Activated CD8-positive, alpha-beta memory T cell treated with anti-CD3 and anti-CD28 coated beads, Interleukin-2, amount 10 ng/mL, durations not matched to agents 7 days and 5 days (primary cell): ENCODE data around the gene ZNF561. TPM values are rescaled to one million over a fixed set of nuclear protein-coding genes. Genes with fewer than 3 reads are reported as not detected.
"Not testable (repeated sequence)": the region's sequence is repeated elsewhere in the genome, so short reads cannot be mapped to it uniquely, and the experiment has no call there.

Experiments used
- ATAC-seq: fragments of 150-1000 bp; cut with Tn5 transposase; one replicate; pipeline ENCODE4 v1.10.0; 2021; ENCODE audit warnings: moderate library complexity
- CTCF ChIA-PET: fragments of 350-600 bp; sonication (Branson Sonifier 250); formaldehyde crosslinking; loops from one replicate; lab custom pipeline; 2021; ENCODE audit warnings: antibody characterized with exemption; lab: Charles Lee
- DNase-seq: peaks from one replicate; pipeline ENCODE4 v3.0.0-alpha.2; 2020
- H3K27ac Mint-ChIP-seq: one replicate; pipeline ENCODE4 v1.8.0; 2021; ENCODE audit warnings: mild to moderate bottlenecking, mixed read lengths
- H3K27me3 Mint-ChIP-seq: one replicate; pipeline ENCODE4 v1.8.0; 2021; ENCODE audit warnings: mixed read lengths
- H3K36me3 Mint-ChIP-seq: one replicate; pipeline ENCODE4 v1.8.0; 2021; ENCODE audit warnings: mild to moderate bottlenecking, mixed read lengths
- H3K4me1 Mint-ChIP-seq: one replicate; pipeline ENCODE4 v1.8.0; 2021; ENCODE audit warnings: mixed read lengths
- H3K4me3 Mint-ChIP-seq: one replicate; pipeline ENCODE4 v1.8.0; 2021; ENCODE audit warnings: mild to moderate bottlenecking, moderate library complexity, mixed read lengths
- H3K9me3 Mint-ChIP-seq: one replicate; pipeline ENCODE4 v1.8.0; 2022; ENCODE audit warnings: low read depth, mixed read lengths
- total RNA-seq, 2 experiments: library from RNA; stranded (reverse); gene quantifications; one replicate each; pipeline ENCODE4 v1.2.3, GENCODE V29; 2021

ZNF561 gene
- 10 to 100 TPM; 23.0 to 30.8 TPM for total RNA-seq

DNA sequence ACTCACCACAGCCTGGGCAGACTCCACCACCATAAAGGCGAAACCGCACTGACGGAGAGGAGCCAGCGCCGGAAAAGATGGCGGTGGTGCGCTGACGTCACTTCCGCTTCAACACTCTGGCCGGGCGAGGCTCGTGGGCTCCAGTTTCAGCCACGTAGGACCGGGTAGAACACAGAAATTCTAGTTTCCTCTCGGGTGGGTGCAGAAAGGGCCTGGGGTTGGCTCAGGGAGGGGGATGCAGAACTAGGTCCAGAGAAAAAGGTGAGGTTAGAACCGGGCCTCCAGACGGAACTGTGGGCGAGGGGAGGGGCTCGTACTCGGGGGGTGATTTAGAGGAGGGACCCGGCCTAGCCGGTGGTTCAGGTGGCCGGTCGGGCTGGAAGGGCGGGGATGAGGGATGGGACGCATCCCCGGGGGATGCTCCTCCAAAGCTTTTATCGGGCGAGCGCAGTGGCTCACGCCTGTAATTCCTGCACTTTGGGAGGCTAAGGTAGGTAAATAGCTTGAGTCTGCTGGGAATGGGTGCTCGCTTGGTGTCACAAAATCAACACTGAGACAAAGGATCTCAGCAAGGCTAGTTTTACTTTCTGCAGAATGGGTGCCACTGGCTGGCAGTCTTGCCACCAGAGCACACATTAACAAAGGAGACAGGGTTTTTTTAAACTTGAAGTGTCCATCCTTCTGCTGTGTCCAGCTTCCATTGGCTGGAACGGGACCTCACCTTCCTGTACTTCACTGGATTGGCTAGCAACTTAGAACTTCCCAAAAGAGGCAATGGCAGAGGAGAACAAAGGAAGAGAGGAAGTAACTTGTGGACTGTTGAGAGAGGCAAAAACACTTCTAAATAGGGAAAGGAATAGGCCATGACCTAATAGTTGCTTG lies at the start of gene ZNF561:
Gene ZNF561 (minus strand): TSS at position 77 of the 882 bp plus-strand sequence. CDS start 1,776 bp downstream, outside the sequence.
- ATAC-seq (peak; percentile 90), DNase-seq (peak; percentile 92)
- Mint-ChIP-seq H3K27ac (peak within 1 kb of the TSS; percentile 99), H3K4me1 (peaks cover 27% of the 10 kb centered on the region), H3K9me3 (peaks cover 2% of the 10 kb centered on the region), H3K27me3 (no peaks in the 10 kb centered on the region), H3K4me3 (peak within 1 kb of the TSS; percentile 99), H3K36me3 (peaks cover 39% of the 10 kb centered on the region)
- CTCF ChIA-PET, result interaction anchor here (1.0 to 2.1 kb wide), 6 partner anchors 35 to 186 kb away, joined by 3 to 10 read pairs (median 4); partner anchors contain the start of genes ZNF266 and ZNF846

DNA sequence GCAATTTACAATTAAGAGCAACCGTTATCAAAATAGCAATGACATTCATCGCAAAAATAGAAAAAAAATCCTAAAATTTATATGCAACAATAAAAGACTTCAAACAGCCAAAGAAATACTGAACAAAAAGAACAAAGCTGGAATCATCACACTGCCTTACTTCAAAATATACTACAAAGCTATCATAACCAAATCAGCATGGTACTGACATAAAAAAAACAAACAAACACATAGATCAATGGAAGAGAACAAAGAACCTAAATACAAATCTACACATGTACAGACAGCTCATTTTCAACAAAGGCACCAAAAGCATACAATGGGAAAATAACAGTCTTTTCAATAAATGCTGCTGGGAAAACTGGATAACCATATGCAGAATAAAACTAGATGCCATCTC lies 47.5 kb upstream of the ZNF561 start:
- no peaks in the 10 kb centered on the region for H3K27me3 Mint-ChIP-seq
- peaks cover 50% of the 10 kb centered on the region for H3K9me3 Mint-ChIP-seq
- CTCF ChIA-PET, result no interaction called here
- no peak for ATAC-seq
- peaks cover 95% of the 10 kb centered on the region for H3K36me3 Mint-ChIP-seq
- H3K4me1 Mint-ChIP-seq, result peaks cover 18% of the 10 kb centered on the region
- no peak for DNase-seq
- no peak overlapping the region for H3K27ac Mint-ChIP-seq
- H3K4me3 Mint-ChIP-seq, result no peak overlapping the region

GRCh38 chr19:9667898-9668297 lies 46.9 kb upstream of the ZNF561 start:
- Mint-ChIP-seq H3K4me1 (peaks cover 16% of the 10 kb centered on the region), H3K27ac (no peak overlapping the region), H3K4me3 (no peak overlapping the region), H3K36me3 (peaks cover 92% of the 10 kb centered on the region), H3K9me3 (peaks cover 47% of the 10 kb centered on the region), H3K27me3 (no peaks in the 10 kb centered on the region)
- ATAC-seq (no peak), DNase-seq (no peak)
- CTCF ChIA-PET, result no interaction called here

GRCh38 chr19:9658769-9659168 lies 37.7 kb upstream of the ZNF561 start:
- Mint-ChIP-seq H3K9me3 (peaks cover 5% of the 10 kb centered on the region), H3K36me3 (peaks cover 73% of the 10 kb centered on the region), H3K4me3 (no peak overlapping the region), H3K27ac (no peak overlapping the region), H3K27me3 (no peaks in the 10 kb centered on the region), H3K4me1 (no peaks in the 10 kb centered on the region)
- no peak for DNase-seq
- CTCF ChIA-PET, result no interaction called here
- ATAC-seq, result no peak

DNA sequence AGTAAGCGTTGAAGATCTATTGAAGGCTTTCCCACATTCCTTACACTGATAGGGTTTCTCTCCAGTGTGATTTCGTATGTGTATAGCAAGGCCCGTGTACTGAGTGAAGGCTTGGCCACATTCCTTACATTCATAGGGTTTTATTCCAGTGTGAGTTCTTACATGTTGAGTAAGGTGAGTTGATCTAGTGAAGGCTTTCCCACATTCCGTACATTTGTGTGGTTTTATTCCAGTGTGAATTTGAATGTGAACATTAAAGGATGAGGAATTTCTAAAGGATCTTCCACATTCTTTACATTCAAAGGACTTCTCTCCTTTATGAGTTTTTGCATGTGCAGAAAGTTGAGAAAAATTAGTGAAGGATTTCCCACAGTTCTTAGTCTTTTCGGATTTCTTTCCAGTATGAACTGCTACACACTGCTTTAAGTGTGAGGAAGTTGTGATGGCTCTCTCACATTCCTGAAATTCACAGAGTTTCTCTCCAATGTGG lies 32.1 kb upstream of the ZNF561 start:
- CTCF ChIA-PET, result not testable (repeated sequence)
- H3K36me3 Mint-ChIP-seq, result peaks cover 94% of the 10 kb centered on the region

DNA sequence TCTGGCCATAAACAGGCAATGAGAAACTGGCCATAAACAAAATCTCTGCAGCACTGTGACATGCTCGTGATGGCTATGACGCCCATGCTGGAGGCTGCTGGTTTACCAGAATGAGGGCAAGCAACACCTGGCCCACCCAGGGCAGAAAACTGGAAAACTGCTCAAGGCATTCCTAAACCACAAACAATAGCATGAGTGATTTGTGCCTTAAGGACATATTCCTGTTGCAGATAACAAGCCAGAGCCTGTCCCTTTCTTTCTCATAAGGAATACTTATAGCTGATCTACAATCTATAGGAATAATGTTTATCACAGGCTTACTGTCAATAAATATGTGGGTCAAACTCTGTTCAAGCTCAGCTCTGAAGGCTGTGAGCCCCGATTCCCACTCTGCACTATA lies 30.4 kb upstream of the ZNF561 start:
- H3K27me3 Mint-ChIP-seq, H3K4me3 Mint-ChIP-seq, H3K27ac Mint-ChIP-seq, ATAC-seq, DNase-seq, H3K4me1 Mint-ChIP-seq: not testable (repeated sequence)
- Mint-ChIP-seq H3K9me3 (peaks cover 29% of the 10 kb centered on the region), H3K36me3 (peaks cover 88% of the 10 kb centered on the region)
- CTCF ChIA-PET, result interaction anchor here (0.7 kb wide), 1 partner anchor 117 kb away, joined by 5 read pairs; the partner anchor contains the start of gene ZNF846

More for the DNA sequence above, 32.1 kb upstream of the ZNF561 start:
- H3K27me3 Mint-ChIP-seq, H3K4me1 Mint-ChIP-seq, ATAC-seq, DNase-seq, H3K4me3 Mint-ChIP-seq, H3K27ac Mint-ChIP-seq: not testable (repeated sequence)
- H3K9me3 Mint-ChIP-seq, result peaks cover 31% of the 10 kb centered on the region

DNA sequence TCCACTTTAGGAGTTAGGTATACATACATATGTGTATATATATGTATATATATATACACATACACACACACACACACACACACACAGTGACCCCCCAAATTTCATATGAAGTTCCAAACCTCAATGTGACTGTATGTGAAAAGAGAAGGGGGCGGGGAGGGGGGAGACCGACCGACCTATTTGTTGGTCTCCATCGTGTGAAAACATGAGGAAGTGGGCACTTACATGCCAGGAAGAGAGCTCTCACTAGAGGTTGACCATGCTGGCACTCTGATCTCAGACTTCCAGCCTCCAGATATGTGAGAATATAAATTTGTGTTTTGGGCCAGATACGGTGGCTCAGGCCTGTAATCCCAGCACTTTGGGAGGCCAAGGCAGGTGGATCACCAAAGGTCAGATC lies 29.3 kb upstream of the ZNF561 start:
- no peak for ATAC-seq
- Mint-ChIP-seq H3K4me1 (no peaks in the 10 kb centered on the region), H3K27ac (no peak overlapping the region), H3K4me3 (no peak overlapping the region), H3K27me3 (no peaks in the 10 kb centered on the region), H3K9me3 (peaks cover 29% of the 10 kb centered on the region), H3K36me3 (peaks cover 86% of the 10 kb centered on the region)
- no peak for DNase-seq
- CTCF ChIA-PET, result no interaction called here

DNA sequence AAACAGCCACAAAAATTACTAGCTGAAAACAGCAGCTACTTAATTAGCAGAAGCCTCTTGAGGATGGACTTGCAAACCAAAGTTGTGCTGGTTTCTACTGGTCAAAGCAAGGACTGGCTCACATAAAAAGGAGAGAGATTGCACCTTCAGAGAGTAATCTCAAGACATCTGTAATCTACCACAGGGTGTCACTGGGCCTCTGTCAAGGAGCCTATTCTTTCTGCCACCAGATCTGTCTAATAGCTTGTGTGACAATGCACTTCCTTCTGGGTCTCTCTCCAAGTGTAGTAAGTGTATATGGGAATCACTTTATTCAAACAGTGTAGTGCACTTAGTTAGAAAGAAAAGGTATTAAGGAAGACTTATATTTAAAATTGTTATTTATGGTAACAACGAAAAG lies 24.4 kb upstream of the ZNF561 start:
- H3K27me3 Mint-ChIP-seq, result no peaks in the 10 kb centered on the region
- no peak overlapping the region for H3K4me3 Mint-ChIP-seq
- no peak for DNase-seq
- H3K9me3 Mint-ChIP-seq, result peaks cover 20% of the 10 kb centered on the region
- ATAC-seq, result no peak
- CTCF ChIA-PET, result no interaction called here
- H3K4me1 Mint-ChIP-seq, result peaks cover 2% of the 10 kb centered on the region
- no peak overlapping the region for H3K27ac Mint-ChIP-seq
- peaks cover 69% of the 10 kb centered on the region for H3K36me3 Mint-ChIP-seq

- no peak overlapping the region for H3K27ac Mint-ChIP-seq
- H3K36me3 Mint-ChIP-seq, result peaks cover 66% of the 10 kb centered on the region
- H3K9me3 Mint-ChIP-seq, result peaks cover 16% of the 10 kb centered on the region
Observed at GRCh38 chr19:9644472-9644871, 23.4 kb upstream of the ZNF561 start.

GRCh38 chr19:9641810-9642209 lies 20.8 kb upstream of the ZNF561 start:
- DNase-seq, result no peak
- peaks cover 46% of the 10 kb centered on the region for H3K36me3 Mint-ChIP-seq
- CTCF ChIA-PET, result no interaction called here
- no peak overlapping the region for H3K27ac Mint-ChIP-seq
- H3K27me3 Mint-ChIP-seq, result no peaks in the 10 kb centered on the region
- peaks cover 12% of the 10 kb centered on the region for H3K9me3 Mint-ChIP-seq
- H3K4me1 Mint-ChIP-seq, result peaks cover 2% of the 10 kb centered on the region
- no peak overlapping the region for H3K4me3 Mint-ChIP-seq
- ATAC-seq, result no peak

More at GRCh38 chr19:9644472-9644871, 23.4 kb upstream of the ZNF561 start:
- no peak for DNase-seq
- no peaks in the 10 kb centered on the region for H3K27me3 Mint-ChIP-seq
- peaks cover 2% of the 10 kb centered on the region for H3K4me1 Mint-ChIP-seq
- CTCF ChIA-PET, result no interaction called here
- H3K4me3 Mint-ChIP-seq, result no peak overlapping the region
- ATAC-seq, result no peak

DNA sequence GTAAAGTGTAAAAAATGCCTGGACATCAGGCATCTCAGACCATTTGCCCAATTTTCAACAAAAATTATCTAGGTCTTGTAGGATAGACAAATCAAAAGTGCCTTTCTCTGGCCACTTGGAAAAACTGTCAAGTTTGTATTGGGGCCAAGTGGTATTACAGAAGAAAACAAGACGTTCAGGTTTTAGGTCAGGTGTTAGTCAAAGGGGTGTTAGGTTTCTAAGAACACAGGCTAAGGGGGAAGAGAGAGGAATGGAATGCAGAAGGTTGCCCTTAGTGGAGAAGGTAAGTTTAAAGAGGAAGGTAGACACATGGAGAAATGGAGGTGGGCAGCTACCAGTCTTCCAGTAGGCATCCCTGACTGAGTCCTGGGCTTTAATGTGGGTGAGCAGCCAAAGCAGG lies 19.9 kb upstream of the ZNF561 start:
- peaks cover 40% of the 10 kb centered on the region for H3K36me3 Mint-ChIP-seq
- H3K9me3 Mint-ChIP-seq, result peaks cover 12% of the 10 kb centered on the region
- peaks cover 2% of the 10 kb centered on the region for H3K4me1 Mint-ChIP-seq
- H3K27ac Mint-ChIP-seq, result no peak overlapping the region
- H3K27me3 Mint-ChIP-seq, result no peaks in the 10 kb centered on the region
- CTCF ChIA-PET, result no interaction called here
- H3K4me3 Mint-ChIP-seq, result no peak overlapping the region
- DNase-seq (no peak), ATAC-seq (no peak)

- Mint-ChIP-seq H3K27me3 (no peaks in the 10 kb centered on the region), H3K9me3 (no peaks in the 10 kb centered on the region), H3K27ac (no peak overlapping the region), H3K4me3 (no peak overlapping the region), H3K4me1 (no peaks in the 10 kb centered on the region), H3K36me3 (peaks cover 35% of the 10 kb centered on the region)
- no peak for ATAC-seq
- no peak for DNase-seq
- CTCF ChIA-PET, result no interaction called here
Observed at GRCh38 chr19:9636018-9636417, 15.0 kb upstream of the ZNF561 start.

DNA sequence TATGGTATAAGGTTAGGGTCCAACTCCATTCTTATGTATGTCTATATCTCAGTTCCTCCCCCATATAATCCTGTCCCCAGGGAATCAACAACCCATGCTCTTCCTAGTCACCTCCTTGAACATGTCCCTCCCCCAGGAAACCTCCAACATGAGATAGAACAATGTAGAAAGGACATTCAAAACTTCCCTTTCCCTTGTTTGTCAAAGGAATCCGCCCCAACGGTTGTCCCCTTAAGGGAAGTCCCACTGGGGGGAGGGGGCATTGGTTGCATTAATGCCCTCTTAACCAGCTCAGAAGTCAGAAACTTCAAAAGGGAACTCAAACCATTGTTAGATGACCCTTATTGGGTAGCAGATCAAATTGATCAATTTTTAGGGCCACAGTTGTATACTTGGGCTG lies 6.8 kb upstream of the ZNF561 start:
- H3K27me3 Mint-ChIP-seq, result no peaks in the 10 kb centered on the region

More for the DNA sequence above, 6.8 kb upstream of the ZNF561 start:
- Mint-ChIP-seq H3K4me3 (no peak overlapping the region), H3K9me3 (no peaks in the 10 kb centered on the region), H3K36me3 (peaks cover 14% of the 10 kb centered on the region), H3K4me1 (peaks cover 8% of the 10 kb centered on the region), H3K27ac (no peak overlapping the region)
- CTCF ChIA-PET, result interaction anchor here (1.0 kb wide), 1 partner anchor 41 kb away, joined by 3 read pairs; no protein-coding TSS in a partner anchor
- DNase-seq (no peak), ATAC-seq (no peak)
